ENCODE data around the gene PPM1E. TPM values are rescaled to one million over a fixed set of nuclear protein-coding genes. Genes with fewer than 3 reads are reported as not detected.
"Not testable (repeated sequence)": the region's sequence is repeated elsewhere in the genome, so short reads cannot be mapped to it uniquely, and the experiment has no call there.

PPM1E gene
- polyA plus RNA-seq, 1 donor from 2014 or later = 39.5 TPM

DNA sequence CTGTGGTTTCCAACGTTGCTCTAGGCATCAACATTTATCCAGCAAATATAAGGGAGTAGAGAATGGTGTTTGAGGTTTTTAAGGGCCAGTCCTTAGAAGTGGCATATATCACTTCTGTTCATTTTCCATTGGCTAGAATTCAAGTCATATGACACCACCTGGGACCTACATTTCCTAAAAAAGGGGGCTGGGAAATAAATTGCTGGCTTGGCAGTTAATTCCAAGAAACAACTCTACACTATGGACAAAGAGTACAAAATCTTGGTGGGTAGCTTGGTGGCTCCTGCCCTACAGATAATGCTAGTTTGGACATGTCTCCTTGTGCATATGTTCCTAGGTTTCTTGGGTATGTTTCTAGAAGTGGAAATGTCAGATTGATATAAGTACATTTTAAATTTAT lies 7.6 kb downstream of the PPM1E start:
- H3K27ac ChIP-seq (ENCODE audit: low read length) = no peak overlapping the region
- H3F3A ChIP-seq (ENCODE audit: insufficient read depth, low read length, poor library complexity, severe bottlenecking) = no peaks in the 10 kb centered on the region
- H3K9me2 ChIP-seq (ENCODE audit: insufficient read depth, low read length) = no peaks in the 10 kb centered on the region
- no peaks in the 10 kb centered on the region for H3K27me3 ChIP-seq (ENCODE audit: insufficient read depth, low read depth, low read length)
- H3K79me2 ChIP-seq (replicated peaks; ENCODE audit: insufficient read depth, low read length) = peaks cover 57% of the 10 kb centered on the region
- no peak overlapping the region for H3K9ac ChIP-seq (ENCODE audit: low read length)
- no peaks in the 10 kb centered on the region for H4K20me1 ChIP-seq (ENCODE audit: insufficient read depth)
- no peak overlapping the region for H2AFZ ChIP-seq (ENCODE audit: low read depth, low read length)
- H3K4me2 ChIP-seq (ENCODE audit: low read length) = no peak overlapping the region
- H3K9me3 ChIP-seq (ENCODE audit: low read length) = no peaks in the 10 kb centered on the region
- no peaks in the 10 kb centered on the region for H3K36me3 ChIP-seq (ENCODE audit: insufficient read depth, low read length)
- no peak overlapping the region for H3K4me3 ChIP-seq (ENCODE audit: low read length)
- TF ChIP-seq POLR2AphosphoS5 (IDR thresholded peaks at IDR 0.05) (no peak), SMC3 (conservative IDR thresholded peaks at IDR 0.05; ENCODE audit: poor library complexity) (no peak)

DNA sequence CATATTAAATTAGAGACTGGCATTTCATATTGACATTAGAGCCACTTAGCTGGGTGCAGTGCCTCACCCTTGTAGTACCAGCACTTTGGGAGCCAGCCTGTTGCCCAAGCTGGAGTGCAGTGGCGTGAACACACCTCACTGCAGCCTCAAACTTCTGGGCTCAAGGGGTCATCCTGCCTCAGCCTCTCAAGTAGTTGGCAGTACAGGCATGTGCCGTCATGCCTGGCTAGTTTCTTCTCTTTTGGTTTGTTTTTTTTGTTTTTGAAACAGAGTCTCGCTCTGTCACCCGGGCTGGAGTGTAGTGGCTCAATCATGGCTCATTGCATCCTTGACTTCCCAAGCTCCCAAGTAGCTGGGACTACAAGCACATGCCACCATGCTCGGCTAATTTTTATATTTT lies 8.7 kb downstream of the PPM1E start:
- no peak overlapping the region for H3K27ac ChIP-seq (ENCODE audit: low read length)

DNA sequence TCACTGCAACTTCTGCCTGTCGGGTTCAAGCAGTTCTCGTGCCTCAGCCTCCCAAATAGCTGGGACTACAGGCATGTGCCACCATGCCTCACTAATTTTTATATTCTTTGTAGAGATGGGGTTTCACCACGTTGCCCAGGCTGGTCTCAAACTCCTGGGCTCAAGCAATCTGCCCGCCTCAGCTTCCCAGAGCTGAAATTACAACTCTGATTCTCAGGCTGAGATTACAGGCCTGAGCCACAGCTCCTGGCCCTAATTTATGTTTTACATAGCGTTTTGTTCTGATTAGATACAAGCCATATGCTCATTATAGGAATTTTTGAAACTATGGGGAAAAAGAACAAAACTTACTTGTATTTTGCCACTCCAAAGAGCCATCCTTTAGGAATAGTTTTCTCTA lies 22.8 kb downstream of the PPM1E start:
- H3K27ac ChIP-seq (ENCODE audit: low read length); H3K9me2 ChIP-seq (ENCODE audit: insufficient read depth, low read length); H3K27me3 ChIP-seq (ENCODE audit: insufficient read depth, low read depth, low read length); H2AFZ ChIP-seq (ENCODE audit: low read depth, low read length); H3K9ac ChIP-seq (ENCODE audit: low read length); H3K9me3 ChIP-seq (ENCODE audit: low read length); H3K4me2 ChIP-seq (ENCODE audit: low read length); H3K36me3 ChIP-seq (ENCODE audit: insufficient read depth, low read length); H4K20me1 ChIP-seq (ENCODE audit: insufficient read depth); H3F3A ChIP-seq (ENCODE audit: insufficient read depth, low read length, poor library complexity, severe bottlenecking); H3K4me3 ChIP-seq (ENCODE audit: low read length): not testable (repeated sequence)
- H3K79me2 ChIP-seq (replicated peaks; ENCODE audit: insufficient read depth, low read length) = peaks cover 16% of the 10 kb centered on the region

More for the DNA sequence above, 8.7 kb downstream of the PPM1E start:
- Histone ChIP-seq H3K36me3 (ENCODE audit: insufficient read depth, low read length) (no peaks in the 10 kb centered on the region), H3K27me3 (ENCODE audit: insufficient read depth, low read depth, low read length) (no peaks in the 10 kb centered on the region), H3K79me2 (replicated peaks; ENCODE audit: insufficient read depth, low read length) (peaks cover 46% of the 10 kb centered on the region), H3F3A (ENCODE audit: insufficient read depth, low read length, poor library complexity, severe bottlenecking) (no peaks in the 10 kb centered on the region), H3K9ac (ENCODE audit: low read length) (no peak overlapping the region), H3K4me2 (ENCODE audit: low read length) (no peak overlapping the region), H2AFZ (ENCODE audit: low read depth, low read length) (no peak overlapping the region), H3K9me2 (ENCODE audit: insufficient read depth, low read length) (no peaks in the 10 kb centered on the region), H4K20me1 (ENCODE audit: insufficient read depth) (no peaks in the 10 kb centered on the region), H3K4me3 (ENCODE audit: low read length) (no peak overlapping the region), H3K9me3 (ENCODE audit: low read length) (no peaks in the 10 kb centered on the region)
- no peak for TF ChIP-seq RAD21 (conservative IDR thresholded peaks at IDR 0.05)
- TF ChIP-seq, protein P1, sequence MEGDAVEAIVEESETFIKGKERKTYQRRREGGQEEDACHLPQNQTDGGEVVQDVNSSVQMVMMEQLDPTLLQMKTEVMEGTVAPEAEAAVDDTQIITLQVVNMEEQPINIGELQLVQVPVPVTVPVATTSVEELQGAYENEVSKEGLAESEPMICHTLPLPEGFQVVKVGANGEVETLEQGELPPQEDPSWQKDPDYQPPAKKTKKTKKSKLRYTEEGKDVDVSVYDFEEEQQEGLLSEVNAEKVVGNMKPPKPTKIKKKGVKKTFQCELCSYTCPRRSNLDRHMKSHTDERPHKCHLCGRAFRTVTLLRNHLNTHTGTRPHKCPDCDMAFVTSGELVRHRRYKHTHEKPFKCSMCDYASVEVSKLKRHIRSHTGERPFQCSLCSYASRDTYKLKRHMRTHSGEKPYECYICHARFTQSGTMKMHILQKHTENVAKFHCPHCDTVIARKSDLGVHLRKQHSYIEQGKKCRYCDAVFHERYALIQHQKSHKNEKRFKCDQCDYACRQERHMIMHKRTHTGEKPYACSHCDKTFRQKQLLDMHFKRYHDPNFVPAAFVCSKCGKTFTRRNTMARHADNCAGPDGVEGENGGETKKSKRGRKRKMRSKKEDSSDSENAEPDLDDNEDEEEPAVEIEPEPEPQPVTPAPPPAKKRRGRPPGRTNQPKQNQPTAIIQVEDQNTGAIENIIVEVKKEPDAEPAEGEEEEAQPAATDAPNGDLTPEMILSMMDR (IDR thresholded peaks at IDR 0.05; ENCODE audit: poor library complexity, severe bottlenecking) = no peak
- no peak for TF ChIP-seq EZH2 (IDR thresholded peaks at IDR 0.05; ENCODE audit: borderline replicate concordance, insufficient read depth, low read length, poor library complexity, severe bottlenecking)
- TF ChIP-seq TAF1 (IDR thresholded peaks at IDR 0.05; ENCODE audit: low read depth) = no peak
- no peak for TF ChIP-seq POLR2AphosphoS5 (IDR thresholded peaks at IDR 0.05)
- no peak for TF ChIP-seq SMC3 (conservative IDR thresholded peaks at IDR 0.05; ENCODE audit: poor library complexity)
- no peak for TF ChIP-seq MXI1 (conservative IDR thresholded peaks at IDR 0.05; ENCODE audit: poor library complexity, severe bottlenecking)
- TF ChIP-seq, protein P2, sequence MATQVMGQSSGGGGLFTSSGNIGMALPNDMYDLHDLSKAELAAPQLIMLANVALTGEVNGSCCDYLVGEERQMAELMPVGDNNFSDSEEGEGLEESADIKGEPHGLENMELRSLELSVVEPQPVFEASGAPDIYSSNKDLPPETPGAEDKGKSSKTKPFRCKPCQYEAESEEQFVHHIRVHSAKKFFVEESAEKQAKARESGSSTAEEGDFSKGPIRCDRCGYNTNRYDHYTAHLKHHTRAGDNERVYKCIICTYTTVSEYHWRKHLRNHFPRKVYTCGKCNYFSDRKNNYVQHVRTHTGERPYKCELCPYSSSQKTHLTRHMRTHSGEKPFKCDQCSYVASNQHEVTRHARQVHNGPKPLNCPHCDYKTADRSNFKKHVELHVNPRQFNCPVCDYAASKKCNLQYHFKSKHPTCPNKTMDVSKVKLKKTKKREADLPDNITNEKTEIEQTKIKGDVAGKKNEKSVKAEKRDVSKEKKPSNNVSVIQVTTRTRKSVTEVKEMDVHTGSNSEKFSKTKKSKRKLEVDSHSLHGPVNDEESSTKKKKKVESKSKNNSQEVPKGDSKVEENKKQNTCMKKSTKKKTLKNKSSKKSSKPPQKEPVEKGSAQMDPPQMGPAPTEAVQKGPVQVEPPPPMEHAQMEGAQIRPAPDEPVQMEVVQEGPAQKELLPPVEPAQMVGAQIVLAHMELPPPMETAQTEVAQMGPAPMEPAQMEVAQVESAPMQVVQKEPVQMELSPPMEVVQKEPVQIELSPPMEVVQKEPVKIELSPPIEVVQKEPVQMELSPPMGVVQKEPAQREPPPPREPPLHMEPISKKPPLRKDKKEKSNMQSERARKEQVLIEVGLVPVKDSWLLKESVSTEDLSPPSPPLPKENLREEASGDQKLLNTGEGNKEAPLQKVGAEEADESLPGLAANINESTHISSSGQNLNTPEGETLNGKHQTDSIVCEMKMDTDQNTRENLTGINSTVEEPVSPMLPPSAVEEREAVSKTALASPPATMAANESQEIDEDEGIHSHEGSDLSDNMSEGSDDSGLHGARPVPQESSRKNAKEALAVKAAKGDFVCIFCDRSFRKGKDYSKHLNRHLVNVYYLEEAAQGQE (IDR thresholded peaks at IDR 0.05; ENCODE audit: borderline replicate concordance) = no peak
- no peak for TF ChIP-seq EP300 (conservative IDR thresholded peaks at IDR 0.05; ENCODE audit: poor library complexity, severe bottlenecking)
